Prostate gland (tissue), 2 donors: Measurements from ENCODE around the gene NCOA6. TPM values are rescaled to one million over a fixed set of nuclear protein-coding genes. Genes with fewer than 3 reads are reported as not detected.

ENCODE experiments used
- DNase-seq: peaks from one replicate; pipeline ENCODE4 v3.0.0-alpha.2; 2019; ENCODE audit warnings: low spot score
- H3K27ac ChIP-seq, 2 donors: fragments of 200-600 bp; sonication (generic); 2 replicates each; pipeline ENCODE4 v1.5.1; 2017 to 2019
- H3K27me3 ChIP-seq: fragments of 200-600 bp; sonication (generic); replicated peaks from 2 replicates; pipeline ENCODE4 v1.5.1; 2019; ENCODE audit not compliant: insufficient read depth
- H3K36me3 ChIP-seq, 2 donors: fragments of 200-600 bp; sonication (generic); 1 replicate in 1 of 2; 2 replicates in 1 of 2; pipeline versions ENCODE4 v1.5.1 to v1.8.1; 2017 to 2019
- H3K4me1 ChIP-seq: fragments of 200-600 bp; sonication (generic); replicated peaks from 2 replicates; pipeline ENCODE4 v1.5.1; 2019
- H3K4me3 ChIP-seq, 2 donors: fragments of 200-600 bp; sonication (generic); 2 replicates each; pipeline ENCODE4 v1.5.1; 2017 to 2019
- H3K9me3 ChIP-seq: fragments of 200-600 bp; sonication (generic); 2 replicates; pipeline ENCODE4 v1.5.1; 2017
- POLR2A ChIP-seq: fragments of 450-650 bp; IDR thresholded peaks from one replicate; pipeline ENCODE4 v1.6.1; 2016; ENCODE audit warnings: antibody characterized with exemption, mild to moderate bottlenecking
- POLR2AphosphoS5 ChIP-seq: sonication (generic); formaldehyde crosslinking; IDR thresholded peaks from one replicate; pipeline ENCODE4 v1.6.1; 2017; ENCODE audit warnings: antibody characterized with exemption
- WGBS: methylation state at CpG from one replicate; pipeline ENCODE4 v1.1.5; 2018; 5-methylcytosine and 5-hydroxymethylcytosine counted together
- intact Hi-C: fragments of 100-400 bp; cut with DNase I; formaldehyde crosslinking; loops from one replicate; pipeline ENCODE4 v1.14.2; 2022
- total RNA-seq, 2 donors: library from RNA; depleted of rRNA; stranded (reverse); fragments of >200 nt; gene quantifications; one replicate each; pipeline ENCODE4 v1.1.0, GENCODE V29; 2016
- TF ChIP-seq, protein P1 (sequence below), 4 experiments: fragments of 200-600 bp in 2 of 4; fragments of 450-650 bp in 2 of 4; sonication (generic) in 2 of 4; IDR thresholded peaks; 1 replicate in 3 of 4; 2 replicates in 1 of 4; pipeline ENCODE4 v1.5.1; 2016 to 2019; ENCODE audit warnings: antibody characterized with exemption in 4 of 4, mild to moderate bottlenecking in 2 of 4, moderate library complexity in 2 of 4

The NCOA6 gene
- total RNA-seq, 2 donors from 2014 or later, result 19.6 to 43.7 TPM

DNA sequence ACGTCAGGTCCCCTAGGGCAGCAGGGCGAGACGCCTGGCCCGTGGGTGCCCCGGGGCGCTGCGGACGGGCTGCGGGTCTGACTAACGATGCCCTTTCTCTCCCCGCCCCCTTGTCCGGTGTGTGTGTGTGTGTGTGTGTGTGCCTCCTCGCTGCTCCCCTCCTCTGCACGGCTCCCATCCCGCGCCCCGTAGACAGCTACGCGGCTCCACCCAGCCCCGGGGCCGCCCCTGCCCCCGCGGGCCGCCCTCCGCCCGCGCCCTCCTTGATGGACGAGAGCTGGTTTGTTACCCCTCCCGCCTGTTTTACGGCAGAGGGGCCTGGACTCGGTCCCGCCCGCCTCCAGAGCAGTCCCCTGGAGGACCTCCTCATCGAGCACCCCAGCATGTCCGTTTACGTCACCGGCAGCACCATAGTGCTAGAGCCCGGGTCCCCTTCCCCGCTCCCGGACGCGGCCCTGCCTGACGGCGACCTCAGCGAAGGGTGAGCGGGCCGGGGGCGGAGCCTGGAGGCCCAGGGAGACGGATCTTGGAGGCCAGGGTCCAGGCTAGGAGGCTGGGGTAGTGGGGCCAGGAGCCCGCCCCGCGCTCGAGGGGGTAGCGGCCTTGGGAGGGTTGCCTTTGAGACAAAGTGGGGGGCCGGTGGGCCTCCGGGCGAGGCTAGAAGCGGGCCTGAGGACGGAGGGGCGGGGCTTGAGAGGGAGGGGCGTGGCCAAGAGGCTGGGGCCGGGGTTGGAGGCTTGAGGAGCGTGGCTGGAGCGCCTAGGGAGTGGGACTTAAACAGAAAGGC lies 116.2 kb downstream of the NCOA6 start:
- intact Hi-C loops, result loop anchor here (5.0 to 10.0 kb wide), 2 partner anchors 248 to 404 kb away; partner anchors contain the start of genes AHCY, GSS and MYH7B

DNA sequence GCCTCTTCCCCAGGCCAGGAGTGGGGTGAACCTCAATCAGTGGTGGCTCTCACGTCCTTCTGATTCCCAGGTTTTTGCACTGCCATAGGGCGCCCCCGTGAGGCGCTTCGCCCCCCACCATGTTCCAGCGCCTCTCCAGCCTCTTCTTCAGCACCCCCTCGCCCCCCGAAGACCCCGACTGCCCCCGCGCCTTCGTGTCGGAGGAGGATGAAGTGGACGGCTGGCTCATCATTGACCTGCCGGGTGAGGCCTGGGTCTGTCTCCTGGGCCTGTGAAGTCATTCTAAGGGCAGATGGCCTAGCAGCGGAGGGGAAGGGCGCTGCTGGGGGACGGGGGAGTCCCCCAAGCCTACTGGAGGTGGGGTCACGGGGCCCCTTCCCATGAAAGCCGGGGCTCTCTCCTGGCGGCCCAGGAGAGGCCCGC lies 116.8 kb downstream of the NCOA6 start:
- no peaks in the 10 kb centered on the region for H3K36me3 ChIP-seq
- peaks cover 5% of the 10 kb centered on the region for H3K4me1 ChIP-seq
- no peak for TF ChIP-seq POLR2AphosphoS5
- TF ChIP-seq, protein P1, sequence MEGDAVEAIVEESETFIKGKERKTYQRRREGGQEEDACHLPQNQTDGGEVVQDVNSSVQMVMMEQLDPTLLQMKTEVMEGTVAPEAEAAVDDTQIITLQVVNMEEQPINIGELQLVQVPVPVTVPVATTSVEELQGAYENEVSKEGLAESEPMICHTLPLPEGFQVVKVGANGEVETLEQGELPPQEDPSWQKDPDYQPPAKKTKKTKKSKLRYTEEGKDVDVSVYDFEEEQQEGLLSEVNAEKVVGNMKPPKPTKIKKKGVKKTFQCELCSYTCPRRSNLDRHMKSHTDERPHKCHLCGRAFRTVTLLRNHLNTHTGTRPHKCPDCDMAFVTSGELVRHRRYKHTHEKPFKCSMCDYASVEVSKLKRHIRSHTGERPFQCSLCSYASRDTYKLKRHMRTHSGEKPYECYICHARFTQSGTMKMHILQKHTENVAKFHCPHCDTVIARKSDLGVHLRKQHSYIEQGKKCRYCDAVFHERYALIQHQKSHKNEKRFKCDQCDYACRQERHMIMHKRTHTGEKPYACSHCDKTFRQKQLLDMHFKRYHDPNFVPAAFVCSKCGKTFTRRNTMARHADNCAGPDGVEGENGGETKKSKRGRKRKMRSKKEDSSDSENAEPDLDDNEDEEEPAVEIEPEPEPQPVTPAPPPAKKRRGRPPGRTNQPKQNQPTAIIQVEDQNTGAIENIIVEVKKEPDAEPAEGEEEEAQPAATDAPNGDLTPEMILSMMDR (IDR thresholded peaks at IDR 0.05), result peak in 2 of 4 experiments; percentile 20 to 45
- H3K27me3 ChIP-seq, result no peaks in the 10 kb centered on the region
- DNase-seq, result peak; percentile 39
- WGBS, result 9% methylated on average over 22 of the region's 22 CpGs
- H3K4me3 ChIP-seq, result peak overlapping the region; percentile 59 to 67
- H3K9me3 ChIP-seq, result no peaks in the 10 kb centered on the region
- H3K27ac ChIP-seq, result peak overlapping the region; percentile 89 to 99
- intact Hi-C loops, result loop anchor here (5.0 to 10.0 kb wide), 2 partner anchors 249 to 404 kb away; partner anchors contain the start of genes AHCY, GSS and MYH7B

More for the DNA sequence above, 116.2 kb downstream of the NCOA6 start:
- WGBS, result 1% methylated on average over 46 of the region's 64 CpGs
- Histone ChIP-seq H3K27ac (peak overlapping the region; percentile 89 to 99), H3K4me3 (peak overlapping the region; percentile 59 to 67), H3K4me1 (peaks cover 5% of the 10 kb centered on the region), H3K27me3 (no peaks in the 10 kb centered on the region), H3K9me3 (no peaks in the 10 kb centered on the region), H3K36me3 (no peaks in the 10 kb centered on the region)
- TF ChIP-seq POLR2AphosphoS5, result peak; percentile 38
- TF ChIP-seq, protein P1 (IDR thresholded peaks at IDR 0.05), result no peak
- peak; percentile 3 for TF ChIP-seq POLR2A
- peak; percentile 81 for DNase-seq

DNA sequence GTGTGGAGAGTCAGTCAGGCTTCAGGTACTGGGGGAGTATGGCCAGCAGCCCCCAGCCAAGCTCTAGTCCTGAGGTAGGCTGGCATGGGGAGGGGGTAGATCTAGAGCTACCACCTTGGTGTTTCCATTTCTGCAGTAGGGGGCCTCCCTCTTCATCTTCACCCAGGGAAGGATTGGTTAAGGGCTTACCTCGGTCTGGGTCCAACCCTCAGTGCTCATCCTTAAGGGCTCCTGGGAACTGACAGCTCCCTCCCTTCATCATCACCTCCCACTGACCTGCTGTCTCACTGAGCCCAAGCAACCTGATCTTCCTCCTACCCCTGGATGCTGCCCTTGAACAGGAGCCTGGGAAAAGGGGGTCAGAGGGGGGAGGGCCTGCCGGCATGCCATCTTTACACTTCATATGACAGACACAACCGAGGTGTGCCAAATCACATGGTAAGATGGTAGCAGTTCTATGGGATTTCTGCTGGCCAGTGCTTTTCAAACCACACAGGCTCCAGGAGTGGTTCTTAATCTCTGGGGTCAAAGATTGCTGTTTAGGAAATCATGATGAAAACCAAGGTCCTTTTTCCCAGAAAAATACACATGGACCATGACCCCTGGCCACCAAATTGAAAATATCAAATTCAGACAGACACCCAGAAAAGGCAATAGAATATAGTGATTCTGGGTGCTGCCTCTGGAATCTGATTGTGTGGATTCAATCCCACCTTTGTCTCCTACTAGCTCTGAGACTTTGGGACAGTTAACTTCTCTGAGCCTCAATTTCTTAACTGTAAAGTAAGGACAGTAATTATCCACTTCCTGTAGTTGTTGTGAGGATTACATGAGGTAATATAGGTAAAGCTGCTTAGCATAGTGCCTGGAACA lies 118.3 kb downstream of the NCOA6 start:
- 76% methylated on average over 3 of the region's 3 CpGs for WGBS
- TF ChIP-seq POLR2A, result no peak
- no peak for TF ChIP-seq POLR2AphosphoS5
- TF ChIP-seq, protein P1 (IDR thresholded peaks at IDR 0.05), result no peak
- H3K4me3 ChIP-seq, result no peak overlapping the region
- H3K27ac ChIP-seq, result no peak overlapping the region
- intact Hi-C loops, result loop anchor here (5.0 to 10.0 kb wide), 2 partner anchors 250 to 402 kb away; partner anchors contain the start of genes AHCY, GSS and MYH7B
- H3K27me3 ChIP-seq, result no peaks in the 10 kb centered on the region
- DNase-seq, result no peak
- H3K9me3 ChIP-seq, result no peaks in the 10 kb centered on the region
- H3K4me1 ChIP-seq, result peaks cover 5% of the 10 kb centered on the region
- no peaks in the 10 kb centered on the region for H3K36me3 ChIP-seq

DNA sequence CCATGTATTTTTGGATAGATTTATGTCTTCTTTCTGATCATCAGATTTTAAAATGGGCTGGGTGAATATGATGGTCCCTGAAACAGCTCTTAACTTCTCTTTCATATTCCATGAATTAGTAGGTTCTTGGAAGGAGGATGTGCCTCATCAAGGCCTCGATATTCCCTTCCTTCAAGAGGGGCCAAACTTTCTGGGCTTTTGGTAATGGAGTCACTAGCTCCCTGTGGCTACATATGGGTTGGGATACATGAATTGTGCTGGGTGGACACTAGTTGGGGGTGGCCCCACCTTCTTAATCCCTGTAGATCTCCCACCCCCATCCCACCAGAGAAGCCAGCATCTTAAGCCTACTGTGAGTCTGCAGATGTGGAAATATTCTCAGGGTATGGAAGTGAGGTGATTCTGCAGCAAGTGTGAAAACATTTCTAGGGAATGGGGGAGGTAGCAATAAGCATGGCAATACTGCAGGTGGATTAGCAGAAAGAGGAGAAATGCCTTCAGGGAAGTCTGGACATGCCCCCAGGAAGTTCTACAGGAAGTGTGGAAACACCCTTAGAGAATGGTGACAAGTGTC lies 119.1 kb downstream of the NCOA6 start:
- Histone ChIP-seq H3K4me3 (no peak overlapping the region), H3K4me1 (peaks cover 5% of the 10 kb centered on the region), H3K9me3 (no peaks in the 10 kb centered on the region), H3K27ac (peak overlapping the region; percentile 97 to 100), H3K36me3 (no peaks in the 10 kb centered on the region), H3K27me3 (no peaks in the 10 kb centered on the region)
- 91% methylated on average over 1 of the region's 1 CpG for WGBS
- TF ChIP-seq POLR2AphosphoS5 (no peak), POLR2A (no peak)
- TF ChIP-seq, protein P1 (IDR thresholded peaks at IDR 0.05), result no peak
- DNase-seq, result no peak
- intact Hi-C loops, result loop anchor here (5.0 to 10.0 kb wide), 2 partner anchors 251 to 402 kb away; partner anchors contain the start of genes AHCY, GSS and MYH7B
